HG03135 (cell line): Measurements from ENCODE around the gene RAB4A.
A peak's percentile ranks its signal among the peaks of the same experiment; 100 is the strongest.

ENCODE experiments used
- ATAC-seq: cut with Tn5 transposase; IDR thresholded peaks from one replicate; pipeline ENCODE4 v1.9.1; 2021; ENCODE audit warnings: mild to moderate bottlenecking, moderate library complexity; ENCODE audit not compliant: unreplicated experiment

RAB4A gene

GRCh38 chr1:229328598-229329362 is 57.9 kb downstream of the RAB4A start:
- no peak for ATAC-seq

GRCh38 chr1:229334269-229334668 is 63.4 kb downstream of the RAB4A start:
- ATAC-seq, result no peak

GRCh38 chr1:229334716-229335115 is 63.8 kb downstream of the RAB4A start:
- ATAC-seq, result no peak

- ATAC-seq, result no peak
Observed at GRCh38 chr1:229336345-229336744, 65.4 kb downstream of the RAB4A start.

GRCh38 chr1:229339086-229339485 is 68.2 kb downstream of the RAB4A start:
- ATAC-seq, result no peak

GRCh38 chr1:229339520-229339919 is 68.6 kb downstream of the RAB4A start:
- ATAC-seq, result no peak

- no peak for ATAC-seq
Observed at GRCh38 chr1:229340496-229340895, 69.6 kb downstream of the RAB4A start.

- peak; percentile 65 for ATAC-seq
Observed at GRCh38 chr1:229341774-229342655, 71.1 kb downstream of the RAB4A start.

- peak; percentile 39 for ATAC-seq
Observed at GRCh38 chr1:229342656-229343569, 72.0 kb downstream of the RAB4A start, which contains the start of gene CCSAP. Gene CCSAP (minus strand): TSS chr1:229343047. CDS start chr1:229342465, 582 bp downstream.

GRCh38 chr1:229344139-229344538 is 73.2 kb downstream of the RAB4A start:
- no peak for ATAC-seq

GRCh38 chr1:229344937-229345684 is 74.2 kb downstream of the RAB4A start:
- no peak for ATAC-seq

- no peak for ATAC-seq
Observed at GRCh38 chr1:229347528-229347927, 76.6 kb downstream of the RAB4A start.

GRCh38 chr1:229349463-229350385 is 78.8 kb downstream of the RAB4A start:
- no peak for ATAC-seq

- ATAC-seq, result no peak
Observed at GRCh38 chr1:229352975-229353374, 82.1 kb downstream of the RAB4A start.

GRCh38 chr1:229354226-229354625 is 83.3 kb downstream of the RAB4A start:
- ATAC-seq, result no peak
